GM15510 (cell line): ENCODE results near the gene GATC.

ENCODE experiments used
- POLR2A ChIP-seq: IDR thresholded peaks from 3 replicates; pipeline ENCODE4 v1.6.1; 2011; ENCODE audit warnings: borderline replicate concordance; ENCODE audit not compliant: insufficient read length; ENCODE audit errors: extremely low read depth

The GATC gene

DNA sequence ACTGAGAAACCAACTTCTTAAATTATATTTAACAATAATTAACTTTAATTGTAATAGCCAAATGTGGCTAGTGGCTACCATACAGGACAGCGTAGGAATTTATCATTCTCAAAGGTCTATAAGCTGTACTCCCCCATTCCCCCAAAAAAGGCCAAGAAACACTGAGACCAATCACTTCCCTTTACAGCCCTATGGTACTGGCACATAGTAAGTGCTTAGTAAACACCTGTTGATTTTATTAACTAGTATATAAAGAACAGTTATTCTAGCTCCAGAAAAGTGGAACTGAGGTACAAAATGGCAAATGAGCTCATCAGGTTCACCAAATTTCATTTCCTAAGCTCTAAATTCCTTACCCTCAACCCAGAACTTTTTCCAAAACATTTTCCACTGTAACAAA is 29.4 kb downstream of the GATC start:
- no peak for TF ChIP-seq POLR2A

DNA sequence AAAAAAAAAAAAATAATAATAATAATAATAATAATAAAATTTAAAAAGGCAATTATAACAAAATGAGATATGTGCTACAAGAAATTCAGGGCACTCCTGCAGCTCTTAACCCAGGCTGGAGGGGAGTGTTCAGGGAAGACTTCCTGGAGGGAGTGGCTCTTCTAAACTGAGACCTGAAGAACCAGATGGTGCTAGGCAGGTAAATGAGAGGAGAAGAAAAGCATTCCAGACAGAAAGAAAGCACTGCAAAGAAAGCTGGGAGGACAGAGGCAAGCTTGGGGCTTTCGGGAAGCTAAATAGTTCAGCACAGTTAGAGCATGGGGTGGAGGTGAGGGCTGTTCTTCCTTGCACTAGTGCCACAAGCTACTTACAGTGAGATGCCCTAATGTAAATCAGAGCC is 33.2 kb downstream of the GATC start:
- no peak for TF ChIP-seq POLR2A

DNA sequence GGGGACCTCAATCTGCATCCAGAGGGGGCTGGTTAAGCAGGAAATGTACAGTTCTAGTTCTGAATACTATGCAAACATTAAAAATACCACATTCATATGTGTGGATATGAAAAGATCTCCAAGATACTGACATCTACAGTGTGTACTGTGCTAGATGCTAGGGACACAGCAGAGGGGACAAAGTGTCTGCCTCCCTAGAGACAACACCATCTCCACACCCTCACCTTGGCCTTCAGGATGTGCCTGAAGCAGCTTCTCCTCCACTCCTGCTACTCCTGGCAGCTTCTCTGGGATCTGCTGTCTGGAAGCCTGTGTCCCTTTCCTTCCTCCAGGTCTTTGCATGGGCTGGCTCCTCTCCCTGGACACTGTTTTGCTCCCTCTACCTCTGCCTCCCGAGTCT is 34.0 kb downstream of the GATC start:
- TF ChIP-seq POLR2A = no peak

DNA sequence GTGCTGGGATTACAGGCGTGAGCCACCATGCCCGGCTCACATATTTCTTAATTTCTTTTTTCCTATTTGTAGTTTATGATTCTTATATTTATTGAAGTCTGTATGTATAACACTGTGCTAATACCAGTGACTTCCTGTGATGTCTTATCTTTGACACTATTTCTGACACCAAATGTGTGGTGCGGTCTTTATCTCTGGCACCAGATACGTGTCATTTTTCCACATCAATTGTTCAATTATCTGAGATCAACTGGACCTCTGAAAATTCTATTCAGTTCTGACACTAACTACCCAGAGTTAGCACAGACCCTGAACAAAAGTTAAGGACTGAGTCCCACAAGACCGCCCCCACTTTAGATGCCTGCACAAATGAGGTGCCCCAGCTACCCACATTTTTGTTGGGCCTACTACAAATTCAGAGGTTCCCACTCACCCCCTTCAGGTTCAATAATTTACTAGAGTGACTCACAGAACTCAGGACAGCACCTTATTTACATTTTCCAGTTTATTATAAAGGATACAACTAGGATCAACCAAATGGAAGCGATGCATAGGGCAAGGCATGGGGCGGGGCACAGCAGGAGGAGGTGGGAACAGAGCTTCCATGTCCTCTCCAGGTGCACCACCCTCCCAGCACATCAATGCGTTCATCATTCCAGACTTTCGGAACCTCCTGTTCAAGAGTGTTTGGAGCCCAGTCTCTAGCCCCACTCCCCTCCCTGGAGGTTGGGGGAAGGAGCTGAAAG is 35.0 kb downstream of the GATC start:
- no peak for TF ChIP-seq POLR2A

DNA sequence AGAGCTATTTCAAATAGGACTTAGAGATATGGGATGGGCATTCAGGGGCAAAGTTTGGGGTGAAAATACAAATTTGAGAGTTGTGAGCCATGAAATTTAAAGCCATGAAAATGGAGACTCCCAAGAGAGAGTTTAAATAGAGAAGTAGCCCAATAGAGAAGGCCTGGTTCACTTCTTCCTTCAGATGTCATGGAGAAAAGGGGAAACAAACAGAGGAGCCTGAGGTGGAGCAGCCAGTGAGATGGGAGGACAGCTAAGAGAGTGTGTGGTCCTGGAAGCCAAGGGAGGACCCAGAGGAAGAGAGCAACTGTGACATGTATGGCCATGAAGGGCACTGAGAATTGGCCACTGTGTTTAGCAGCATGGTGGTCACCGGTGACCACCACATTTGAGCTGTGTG is 37.4 kb downstream of the GATC start:
- no peak for TF ChIP-seq POLR2A

DNA sequence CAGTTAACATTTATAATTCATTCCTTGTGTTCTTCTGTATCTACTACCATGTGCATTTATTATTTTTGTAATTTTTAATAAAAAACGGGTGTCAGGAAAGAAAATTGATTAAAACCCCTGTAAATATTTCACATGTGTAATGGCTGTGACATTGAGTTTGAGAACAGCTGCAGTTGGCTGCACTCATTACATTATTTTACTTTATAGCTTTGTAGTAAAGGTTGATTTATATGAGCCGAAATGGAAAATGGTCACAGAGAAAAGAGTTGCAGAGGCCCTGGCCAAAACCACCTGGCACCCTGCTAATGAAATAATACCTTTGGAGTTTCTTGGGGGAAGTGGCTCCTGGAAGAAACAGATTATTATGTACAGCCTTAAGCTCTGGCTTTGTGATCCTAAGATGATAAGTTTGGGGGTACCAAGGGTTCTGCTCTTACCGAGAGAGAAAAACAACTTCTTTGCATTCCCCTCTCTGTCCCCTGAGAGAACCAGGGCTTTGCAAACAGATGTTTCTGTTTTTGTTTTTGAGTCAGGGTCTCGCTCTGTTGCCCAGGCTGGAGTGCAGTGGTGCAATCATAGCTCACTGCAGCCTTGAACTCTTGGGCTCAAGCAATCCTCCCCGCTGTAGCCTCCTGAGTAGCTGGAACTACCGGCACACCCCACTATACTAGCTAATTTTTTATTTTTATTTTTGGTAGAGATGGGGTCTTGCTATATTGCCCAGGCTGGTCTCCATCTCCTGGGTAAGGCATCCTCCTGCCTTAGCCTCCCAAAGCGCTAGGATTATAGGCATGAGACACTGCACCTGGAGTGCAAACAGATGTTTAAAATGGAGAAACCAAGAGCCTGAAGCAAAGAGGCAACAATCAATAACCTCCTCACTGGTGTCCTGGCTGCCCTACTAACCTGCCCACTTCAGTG is 40.0 kb downstream of the GATC start:
- no peak for TF ChIP-seq POLR2A

DNA sequence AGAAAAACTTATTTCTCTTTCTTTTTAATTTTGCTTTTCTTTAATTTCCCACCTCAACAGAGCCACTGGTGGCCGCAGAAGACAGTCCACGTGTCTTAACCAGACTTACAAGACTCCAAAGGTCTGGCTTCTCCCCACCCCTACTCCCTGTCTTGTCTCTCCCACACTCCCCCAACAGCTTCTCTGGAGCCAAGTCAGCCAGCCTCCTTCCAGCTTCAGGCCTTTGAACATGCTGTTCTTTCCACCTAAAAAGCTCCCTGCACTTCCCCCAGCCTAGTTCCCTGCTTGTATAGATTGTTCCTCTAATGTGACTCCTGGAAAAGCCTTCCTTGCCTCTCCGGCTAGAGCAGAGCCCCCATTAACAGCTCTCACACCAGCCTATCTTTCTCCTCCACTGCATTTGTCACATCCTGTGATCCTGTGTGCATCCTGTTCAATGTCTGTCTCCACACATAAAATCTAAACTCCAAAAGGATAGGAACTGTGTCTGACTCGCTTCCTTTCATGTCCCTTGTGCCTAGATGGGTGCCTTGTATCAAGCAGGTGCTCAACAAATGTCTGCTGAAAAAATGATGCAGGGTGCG is 41.9 kb downstream of the GATC start:
- no peak for TF ChIP-seq POLR2A

DNA sequence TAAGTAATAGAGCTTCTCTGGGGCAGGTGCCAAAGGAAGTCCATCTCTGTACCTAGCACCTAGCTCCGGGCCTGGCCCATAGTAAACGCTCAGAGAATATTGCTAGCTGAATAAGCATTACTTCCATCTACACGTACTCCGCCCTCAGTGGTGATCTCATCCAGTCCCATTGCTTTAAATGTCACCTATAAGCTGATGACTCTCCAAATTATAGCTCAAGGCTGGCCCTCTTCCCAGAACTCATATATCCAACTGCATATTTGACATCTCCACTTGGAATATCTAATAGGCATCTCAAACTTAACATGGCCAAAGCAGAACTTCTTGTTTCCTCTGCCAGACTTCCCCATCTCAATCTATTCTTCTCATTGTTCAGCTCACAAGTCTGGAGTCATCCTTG is 42.8 kb downstream of the GATC start:
- no peak for TF ChIP-seq POLR2A

DNA sequence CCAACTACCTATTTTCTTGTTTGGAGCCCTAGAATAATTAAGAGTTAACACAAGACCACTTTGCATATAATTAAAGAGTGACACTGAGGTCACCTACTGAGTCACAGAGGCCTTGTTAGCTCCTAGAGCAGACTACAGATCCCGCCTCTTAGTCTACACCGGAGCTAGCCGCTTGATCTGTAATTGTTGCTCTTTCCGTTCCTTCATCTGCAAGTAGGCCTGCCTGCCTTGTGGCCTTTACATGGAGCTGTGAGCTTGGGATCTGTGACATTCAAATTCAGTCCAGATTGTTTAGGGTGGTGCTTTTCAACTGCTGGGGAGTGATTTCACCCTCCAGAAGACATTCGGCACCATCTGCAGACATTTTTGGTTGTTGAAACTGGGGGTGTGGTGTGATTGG is 44.1 kb downstream of the GATC start:
- TF ChIP-seq POLR2A = no peak

DNA sequence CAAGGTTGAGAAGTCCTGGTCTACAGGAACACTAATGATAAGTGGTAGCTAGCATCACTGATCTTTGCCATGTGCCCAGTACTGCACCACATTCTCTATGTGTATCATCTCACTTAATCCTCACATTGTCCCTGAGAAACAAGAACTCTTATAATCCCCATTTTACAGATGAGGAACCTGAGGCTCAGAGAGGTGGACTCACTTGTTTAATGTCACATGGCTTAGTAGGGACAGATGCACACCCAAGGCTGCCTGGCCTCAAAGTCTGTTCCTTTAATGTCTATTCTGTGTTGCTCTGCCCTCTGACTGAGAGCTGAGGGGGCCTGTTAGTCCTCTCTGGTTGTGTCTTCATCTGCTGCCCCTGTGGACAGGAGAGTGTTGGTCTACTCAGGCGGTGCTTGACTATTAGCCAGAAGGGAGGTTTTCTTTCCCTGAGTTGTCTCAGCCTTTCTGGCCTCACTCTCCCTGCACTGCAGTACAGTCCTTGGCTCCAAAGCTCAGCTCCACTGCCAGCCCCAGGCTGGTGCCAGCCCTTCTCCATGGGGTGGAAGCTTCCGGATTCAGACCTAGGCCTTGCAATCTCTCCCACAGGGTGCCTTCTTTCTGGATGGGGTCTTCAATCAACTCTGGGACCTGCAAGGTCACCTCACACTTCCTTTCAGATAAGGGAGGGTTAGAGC is 44.7 kb downstream of the GATC start:
- TF ChIP-seq POLR2A = no peak

DNA sequence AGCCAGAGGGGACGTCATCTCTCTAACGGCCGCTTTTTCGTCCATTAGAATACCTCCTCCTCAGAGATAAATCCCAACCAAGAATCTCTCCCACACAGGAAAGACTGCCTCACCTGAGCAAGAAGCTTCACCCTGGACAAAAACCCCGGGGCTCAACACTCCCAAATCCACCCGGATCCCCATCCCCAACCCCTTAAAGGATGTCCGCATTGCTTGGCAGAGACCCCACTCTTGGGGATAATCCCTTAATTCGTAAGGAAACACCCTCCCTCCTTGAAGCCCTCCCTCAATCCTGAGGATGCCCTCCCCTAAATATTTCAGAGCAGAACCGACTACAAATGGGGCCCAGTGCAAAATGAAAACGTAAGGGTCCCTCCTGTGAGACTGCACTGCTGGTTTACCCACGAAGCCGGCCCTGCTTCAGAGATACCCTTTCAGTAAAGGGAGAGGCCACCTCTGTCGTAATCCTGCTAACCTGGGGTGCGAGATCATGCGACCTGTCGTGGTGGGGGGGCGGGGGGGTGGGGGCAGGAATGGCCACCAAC is 49.0 kb downstream of the GATC start:
- no peak for TF ChIP-seq POLR2A

DNA sequence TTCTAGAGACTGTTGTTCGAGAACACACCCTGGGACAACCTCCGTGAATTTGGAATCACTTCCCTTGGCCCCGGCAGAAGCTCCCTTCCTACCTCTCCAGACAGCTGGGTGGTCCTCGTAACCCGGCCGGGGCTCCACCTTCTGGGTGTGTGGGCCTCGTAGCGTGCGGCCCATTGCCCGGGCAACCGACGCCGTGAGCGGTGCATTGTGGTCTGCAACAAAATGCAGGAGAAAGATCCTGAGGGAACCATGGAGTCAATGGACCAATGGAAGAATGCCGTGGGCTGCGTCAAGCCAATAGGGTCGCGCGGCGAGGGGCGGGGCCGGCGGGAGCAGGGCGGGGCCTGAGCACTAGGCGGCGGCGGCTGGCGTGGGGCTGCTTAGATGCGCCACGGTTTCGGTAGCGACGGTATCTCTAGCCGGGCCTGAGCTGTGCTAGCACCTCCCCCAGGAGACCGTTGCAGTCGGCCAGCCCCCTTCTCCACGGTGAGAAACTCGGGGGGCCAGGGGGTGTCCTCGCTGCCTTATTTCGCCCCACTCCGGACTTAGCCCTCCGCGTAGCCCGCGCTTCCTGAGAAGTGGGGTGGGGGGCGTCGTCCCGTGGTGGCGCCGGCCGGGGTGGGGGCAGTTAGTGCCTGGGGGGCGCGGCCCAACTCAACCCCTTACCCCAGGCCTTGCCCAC is 49.6 kb downstream of the GATC start, which contains the start of gene DYNLL1:
DYNLL1 (plus strand) TSS at position 383 of the 682 bp plus-strand sequence. CDS start 309 bp downstream, outside the sequence.
- peak; percentile 97 for TF ChIP-seq POLR2A

DNA sequence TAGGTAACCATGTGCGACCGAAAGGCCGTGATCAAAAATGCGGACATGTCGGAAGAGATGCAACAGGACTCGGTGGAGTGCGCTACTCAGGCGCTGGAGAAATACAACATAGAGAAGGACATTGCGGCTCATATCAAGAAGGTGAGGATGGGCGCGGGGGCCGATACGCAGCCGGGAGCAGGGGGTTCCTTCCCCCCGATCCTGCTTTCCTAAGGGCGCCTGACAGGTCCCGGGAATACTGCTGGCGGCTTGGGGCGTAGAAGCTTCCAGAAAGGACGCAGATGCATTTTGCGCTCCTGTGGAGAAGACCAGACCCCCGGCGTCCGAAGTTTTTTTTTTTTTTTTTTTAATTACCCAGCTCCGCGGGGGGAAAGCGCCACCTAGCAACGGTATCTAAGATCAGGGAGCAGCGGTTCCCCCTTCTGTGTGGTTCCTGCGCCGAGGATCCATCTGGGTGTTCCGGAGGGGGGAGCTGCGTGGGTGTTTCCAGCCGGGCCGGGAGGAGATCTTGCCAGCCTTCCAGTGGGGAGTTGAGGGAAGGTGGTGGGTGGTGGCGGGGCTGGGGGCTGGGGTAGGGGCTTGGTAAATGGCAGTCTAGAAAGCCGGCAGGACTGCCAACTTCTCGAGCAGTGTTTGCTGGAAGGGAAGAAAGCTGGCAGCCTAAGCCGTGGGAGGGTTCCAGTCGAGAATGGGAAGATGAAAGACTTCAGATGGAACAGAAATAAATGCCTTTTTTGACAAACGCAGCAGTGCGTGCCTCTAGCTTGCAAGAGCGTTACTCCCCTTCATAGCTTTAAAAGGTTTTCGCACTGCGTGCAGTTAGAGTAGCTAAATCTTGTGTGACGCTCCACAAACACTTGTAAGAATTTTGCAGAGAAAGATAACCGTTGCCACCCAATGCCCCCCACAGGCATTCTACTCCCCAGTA is 50.4 kb downstream of the GATC start:
- TF ChIP-seq POLR2A = no peak
